Peyer's patch (tissue), 4 donors: ENCODE results near the gene SIGLEC12. TPM values are rescaled to one million over a fixed set of nuclear protein-coding genes. Genes with fewer than 3 reads are reported as not detected.
A peak's percentile ranks its signal among the peaks of the same experiment; 100 is the strongest.

Experiments used
- DNase-seq, 3 donors: peaks; one replicate each; pipeline ENCODE4 v3.0.0-alpha.2; 2017 to 2019
- H3K27ac ChIP-seq, 4 donors: fragments of 200-600 bp; sonication (generic); one replicate each; pipeline ENCODE4 v1.5.1; 2016 to 2019
- H3K27me3 ChIP-seq, 2 donors: fragments of 200-600 bp; sonication (generic); one replicate each; pipeline ENCODE4 v1.5.1; 2019
- H3K36me3 ChIP-seq, 3 donors: fragments of 200-600 bp; sonication (generic); one replicate each; pipeline ENCODE4 v1.5.1; 2016 to 2019
- H3K4me1 ChIP-seq, 4 donors: fragments of 200-600 bp; sonication (generic); one replicate each; pipeline ENCODE4 v1.5.1; 2016 to 2019
- H3K4me3 ChIP-seq, 4 donors: fragments of 200-600 bp; sonication (generic); 1 replicate in 3 of 4; 2 replicates in 1 of 4; pipeline ENCODE4 v1.5.1; 2016 to 2019; ENCODE audit warnings: mild to moderate bottlenecking in 1 of 4
- H3K9me3 ChIP-seq, 4 donors: fragments of 200-600 bp; sonication (generic); one replicate each; pipeline ENCODE4 v1.5.1; 2016 to 2019; ENCODE audit warnings: mild to moderate bottlenecking in 1 of 4
- CTCF ChIP-seq, 6 experiments: fragments of 450-650 bp in 4 of 6; fragments of 200-600 bp in 2 of 6; sonication (generic) in 1 of 6; IDR thresholded peaks; one replicate each; pipeline ENCODE4 v1.5.1; 2017 to 2019; ENCODE audit warnings: antibody characterized with exemption in 6 of 6, mild to moderate bottlenecking in 3 of 6, moderate library complexity in 1 of 6
- POLR2A ChIP-seq, 2 donors: fragments of 450-650 bp; IDR thresholded peaks; one replicate each; pipeline ENCODE4 v1.5.1; 2017; ENCODE audit warnings: antibody characterized with exemption in 2 of 2, mild to moderate bottlenecking in 2 of 2, moderate library complexity in 2 of 2
- total RNA-seq, 4 donors: library from RNA; depleted of rRNA; stranded (reverse); fragments of >200 nt; gene quantifications; one replicate each; pipeline ENCODE4 v1.1.0, GENCODE V29; 2016

Gene SIGLEC12
- total RNA-seq, 4 donors from 2014 or later, result 2.5 to 3.3 TPM; not detected in 2

- Histone ChIP-seq H3K27me3 (no peaks in the 10 kb centered on the region), H3K4me3 (no peak overlapping the region), H3K4me1 (no peaks in the 10 kb centered on the region), H3K9me3 (no peaks in the 10 kb centered on the region), H3K36me3 (no peaks in the 10 kb centered on the region), H3K27ac (no peak overlapping the region)
- TF ChIP-seq CTCF (IDR thresholded peaks at IDR 0.05), result no peak
- TF ChIP-seq POLR2A (IDR thresholded peaks at IDR 0.05), result no peak
- no peak for DNase-seq
Observed at GRCh38 chr19:51520728-51521127, 19.1 kb upstream of the SIGLEC12 start.

- H3K4me1 ChIP-seq, result no peaks in the 10 kb centered on the region
- no peak overlapping the region for H3K4me3 ChIP-seq
- TF ChIP-seq POLR2A (IDR thresholded peaks at IDR 0.05) (no peak), CTCF (IDR thresholded peaks at IDR 0.05) (peak; percentile 75 to 87 (median 84))
- no peaks in the 10 kb centered on the region for H3K9me3 ChIP-seq
- no peaks in the 10 kb centered on the region for H3K36me3 ChIP-seq
- no peaks in the 10 kb centered on the region for H3K27me3 ChIP-seq
- DNase-seq, result no peak
- no peak overlapping the region for H3K27ac ChIP-seq
Observed at GRCh38 chr19:51514866-51515481, 13.4 kb upstream of the SIGLEC12 start.

GRCh38 chr19:51513968-51514367, 12.4 kb upstream of the SIGLEC12 start:
- Histone ChIP-seq H3K27me3 (no peaks in the 10 kb centered on the region), H3K4me1 (no peaks in the 10 kb centered on the region), H3K27ac (no peak overlapping the region), H3K4me3 (no peak overlapping the region), H3K9me3 (no peaks in the 10 kb centered on the region), H3K36me3 (no peaks in the 10 kb centered on the region)
- TF ChIP-seq POLR2A (IDR thresholded peaks at IDR 0.05), result no peak
- TF ChIP-seq CTCF (IDR thresholded peaks at IDR 0.05), result no peak
- no peak for DNase-seq

- Histone ChIP-seq H3K9me3 (no peaks in the 10 kb centered on the region), H3K4me3 (no peak overlapping the region), H3K36me3 (no peaks in the 10 kb centered on the region), H3K27ac (no peak overlapping the region), H3K27me3 (no peaks in the 10 kb centered on the region), H3K4me1 (no peaks in the 10 kb centered on the region)
- TF ChIP-seq CTCF (IDR thresholded peaks at IDR 0.05) (peak in 2 of 6 experiments; percentile 7 to 26), POLR2A (IDR thresholded peaks at IDR 0.05) (no peak)
- DNase-seq, result no peak
Observed at GRCh38 chr19:51511353-51511752, 9.8 kb upstream of the SIGLEC12 start.

- Histone ChIP-seq H3K4me1 (no peaks in the 10 kb centered on the region), H3K4me3 (no peak overlapping the region), H3K27ac (no peak overlapping the region), H3K36me3 (no peaks in the 10 kb centered on the region), H3K27me3 (no peaks in the 10 kb centered on the region), H3K9me3 (no peaks in the 10 kb centered on the region)
- no peak for TF ChIP-seq CTCF (IDR thresholded peaks at IDR 0.05)
- DNase-seq, result no peak
Observed at GRCh38 chr19:51509823-51510660, 8.4 kb upstream of the SIGLEC12 start.
